Left cardiac atrium (tissue), 4 donors: ENCODE results near the gene CLDN20. TPM values are rescaled to one million over a fixed set of nuclear protein-coding genes. Genes with fewer than 3 reads are reported as not detected.
"Not testable (repeated sequence)": the region's sequence is repeated elsewhere in the genome, so short reads cannot be mapped to it uniquely, and the experiment has no call there.

Experiments
- ATAC-seq, 2 donors: fragments of 200-7000 bp; cut with Tn5 transposase; one replicate each; pipeline ENCODE4 v1.9.1; 2020; ENCODE audit warnings: mild to moderate bottlenecking in 2 of 2, moderate library complexity in 2 of 2
- DNase-seq: peaks from one replicate; pipeline ENCODE4 v3.0.0-alpha.2; 2020
- intact Hi-C, 2 donors: fragments of 100-400 bp; cut with DNase I; formaldehyde crosslinking; loops; one replicate each; pipeline versions ENCODE4 v1.14.1 to v1.15.1; 2022 to 2023
- total RNA-seq, 2 donors: library from RNA; stranded (reverse); fragmentation: NEBNext Ultra II Directional; extraction: Animal tissue kit (Norgen Biotek cat#: 25700); gene quantifications; one replicate each; pipeline ENCODE4 v1.2.1, GENCODE V29; 2021
- donor health status: DM: no; HTN: yes; CAD: no.
- donor health status: DM: no; HTN: yes; CAD: no; lungs with severe emphysema.
- donor health status: DM: yes; HTN: yes; CAD: no.
- donor health status: Dilated cardiomyopathy.

CLDN20 gene
- total RNA-seq, 2 donors from 2014 or later = not detected

DNA sequence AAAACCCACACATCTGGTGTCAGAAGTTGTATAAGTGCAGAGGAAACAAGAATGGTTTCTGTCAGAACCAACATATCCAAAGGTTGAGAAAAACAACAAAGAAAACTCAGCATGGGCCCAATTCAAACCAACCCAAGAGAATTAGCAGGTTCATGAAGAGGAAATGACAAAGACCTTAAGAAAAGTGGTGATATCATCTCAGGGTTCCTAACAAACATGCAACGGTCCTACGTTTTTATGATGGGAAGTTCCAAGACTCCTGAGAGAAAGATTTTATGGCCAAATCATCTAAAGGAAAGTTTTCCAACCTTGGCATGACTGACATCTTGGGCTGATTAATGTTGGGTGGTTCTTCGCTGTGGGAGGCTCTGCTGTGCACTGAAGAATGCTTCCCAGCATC, 27.5 kb downstream of the CLDN20 start:
- intact Hi-C loops = no loop called here
- ATAC-seq (peak in 1 of 2 donors; percentile 35), DNase-seq (no peak)

DNA sequence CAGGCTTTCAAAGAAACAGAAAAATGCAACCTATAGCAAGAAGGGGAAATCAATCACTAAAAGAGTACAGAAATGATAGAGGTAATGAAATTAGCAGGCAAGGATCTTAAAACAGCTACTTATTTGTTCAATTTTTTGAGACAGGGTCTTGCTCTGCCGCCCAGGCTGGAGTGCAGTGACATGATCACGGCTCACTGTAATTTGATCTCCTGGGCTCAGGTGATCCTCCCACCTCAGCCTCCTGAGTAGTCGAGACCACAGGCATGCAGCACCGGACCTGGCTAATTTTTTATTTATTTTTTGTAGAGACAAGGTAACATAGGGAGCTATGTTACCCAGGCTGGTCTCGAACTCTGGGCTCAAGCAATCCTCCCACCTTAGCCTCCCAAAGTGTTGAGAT, 28.9 kb downstream of the CLDN20 start:
- intact Hi-C loops = no loop called here
- DNase-seq (no peak), ATAC-seq (no peak)

DNA sequence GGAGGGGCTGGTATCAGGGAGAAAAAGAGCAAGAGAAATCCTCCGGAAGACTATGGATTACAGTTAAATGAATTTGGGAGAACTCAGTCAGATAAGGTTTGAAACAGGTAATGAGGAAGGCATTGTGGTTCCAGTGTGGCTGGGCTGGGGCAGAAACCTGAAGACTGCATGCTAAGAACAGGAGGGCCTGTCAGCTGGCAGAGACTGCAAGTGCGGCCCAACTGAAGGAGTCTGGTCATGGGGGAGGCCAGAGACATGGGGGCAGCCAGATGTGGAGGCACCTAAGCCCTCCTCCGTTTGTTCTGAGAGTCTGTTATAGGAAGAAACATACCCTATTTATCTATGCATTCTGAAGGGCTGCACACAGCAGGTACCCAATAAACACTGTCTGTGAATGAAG, 33.9 kb downstream of the CLDN20 start:
- DNase-seq = no peak
- intact Hi-C loops = no loop called here
- no peak for ATAC-seq

DNA sequence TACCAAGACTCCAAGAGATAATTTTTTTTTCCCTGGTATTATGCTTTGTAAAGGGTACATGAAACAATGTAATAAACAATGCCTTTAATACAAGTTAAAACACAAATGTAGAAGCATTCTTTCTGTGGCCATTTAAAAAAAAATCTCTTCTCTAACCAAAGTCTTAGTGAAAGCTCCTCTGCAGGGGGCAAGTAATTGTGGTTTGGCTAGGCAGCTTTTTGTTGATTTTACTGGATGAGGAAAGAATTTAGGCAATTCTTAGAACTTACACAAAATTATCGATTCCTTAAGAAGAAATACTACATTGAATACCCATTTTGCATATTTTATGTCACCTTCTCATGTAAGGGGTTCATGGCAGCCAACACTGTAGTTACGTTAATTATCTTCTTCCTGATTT, 38.1 kb downstream of the CLDN20 start:
- intact Hi-C loops = loop anchor here in 1 of 2 donors (5.0 kb wide), 1 partner anchor 125 kb away; no protein-coding TSS in a partner anchor
- DNase-seq (no peak), ATAC-seq (no peak)

DNA sequence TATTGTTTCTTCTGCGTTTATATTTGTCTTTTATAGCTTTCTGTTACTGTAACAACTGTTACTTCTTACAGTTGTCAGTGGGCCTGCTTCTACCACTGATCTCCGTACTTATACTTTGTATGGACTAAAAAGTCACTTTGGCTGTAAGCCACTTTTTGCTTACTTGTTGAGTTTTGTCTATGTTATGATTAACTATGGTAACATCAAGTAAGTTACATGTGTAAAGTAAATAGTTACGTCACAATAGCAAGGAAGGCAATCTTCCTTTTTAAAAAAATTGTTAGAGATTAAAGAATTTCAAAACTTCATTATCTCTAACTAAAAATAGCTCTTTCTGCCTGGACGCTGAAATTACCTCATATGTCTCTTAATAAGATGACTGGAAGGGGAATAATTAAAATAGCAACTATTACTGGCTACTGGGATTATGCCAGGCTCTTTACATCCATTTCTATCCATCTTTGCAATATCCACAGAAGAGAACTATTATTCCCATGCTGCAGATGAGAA, 39.6 kb downstream of the CLDN20 start:
- no peak for ATAC-seq
- intact Hi-C loops = loop anchor here in 1 of 2 donors (5.0 kb wide), 1 partner anchor 126 kb away; no protein-coding TSS in a partner anchor
- no peak for DNase-seq

DNA sequence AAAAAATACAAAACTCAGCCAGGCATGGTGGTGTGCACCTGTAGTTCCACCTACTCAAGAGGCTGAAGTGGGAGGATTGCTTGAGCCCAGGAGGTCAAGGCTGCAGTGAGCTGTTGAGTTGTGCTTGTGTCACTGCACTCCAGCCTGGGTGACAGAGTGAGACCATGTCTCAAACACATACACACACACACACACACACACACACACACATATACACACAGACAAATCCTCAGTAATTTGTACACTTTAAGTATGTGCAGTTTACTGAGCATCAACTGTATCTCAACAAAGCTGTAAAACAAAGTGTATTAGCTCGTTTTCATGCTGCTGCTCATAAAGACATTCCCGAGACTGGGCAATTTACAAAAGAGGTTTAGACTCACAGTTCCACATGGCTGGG, 43.1 kb downstream of the CLDN20 start:
- no peak for ATAC-seq
- intact Hi-C loops = no loop called here
- no peak for DNase-seq

DNA sequence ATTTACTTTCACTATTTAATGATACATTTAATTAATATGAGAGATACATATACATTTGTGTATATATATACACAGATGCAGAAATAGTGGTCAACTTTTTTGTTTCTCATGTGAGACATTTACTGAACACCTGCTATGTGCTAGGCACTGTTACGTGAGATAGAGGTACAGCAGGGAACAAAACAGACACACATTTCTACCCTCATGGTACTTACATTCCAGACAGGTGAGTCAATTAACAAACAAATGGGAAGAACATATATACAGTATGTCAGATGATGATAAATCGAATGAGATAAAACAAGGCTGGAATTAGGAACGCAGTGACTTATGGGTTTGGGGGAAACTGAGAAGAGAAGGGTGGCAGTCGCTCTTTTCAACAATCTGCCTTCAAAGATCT, 45.3 kb downstream of the CLDN20 start:
- ATAC-seq (no peak), DNase-seq (no peak)
- intact Hi-C loops = no loop called here

DNA sequence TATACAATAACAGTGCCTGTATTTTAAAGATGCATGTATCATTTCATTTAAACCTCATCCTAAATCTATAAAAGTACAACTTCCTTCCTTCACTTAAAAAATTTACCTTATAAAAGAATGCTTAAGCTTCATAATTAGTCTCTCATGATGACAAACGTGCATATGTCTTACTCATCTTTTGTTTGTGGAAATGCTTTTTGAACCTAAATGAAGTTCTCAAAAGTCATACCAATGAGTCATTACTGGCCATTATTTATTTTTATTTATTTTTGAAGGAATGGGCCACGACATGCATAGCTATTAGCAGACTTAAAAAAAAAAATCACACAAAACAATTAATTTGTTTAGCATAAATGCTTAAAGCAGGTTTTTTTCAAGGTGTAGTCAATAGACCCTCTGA, 46.8 kb downstream of the CLDN20 start:
- intact Hi-C loops = no loop called here
- no peak for ATAC-seq
- no peak for DNase-seq

DNA sequence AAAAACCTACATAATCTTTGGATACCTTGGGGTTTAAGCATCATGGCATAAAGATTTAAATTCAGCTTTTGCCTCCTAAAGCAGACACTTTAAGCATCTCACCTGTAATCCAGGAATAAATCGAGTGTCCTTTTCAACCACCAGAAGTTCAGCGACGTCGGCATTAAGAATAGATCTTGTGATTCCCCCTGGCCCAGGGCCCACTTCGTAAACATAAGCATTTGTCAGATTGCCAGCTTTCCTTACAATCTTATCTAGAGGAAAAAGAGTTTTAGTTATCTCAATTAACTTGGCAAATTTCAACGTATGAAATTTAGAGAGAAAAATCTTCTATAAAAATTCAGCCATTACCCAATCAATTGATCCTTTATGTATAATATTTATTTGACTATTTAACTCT, 47.3 kb downstream of the CLDN20 start:
- ATAC-seq = no peak
- no peak for DNase-seq
- intact Hi-C loops = no loop called here

DNA sequence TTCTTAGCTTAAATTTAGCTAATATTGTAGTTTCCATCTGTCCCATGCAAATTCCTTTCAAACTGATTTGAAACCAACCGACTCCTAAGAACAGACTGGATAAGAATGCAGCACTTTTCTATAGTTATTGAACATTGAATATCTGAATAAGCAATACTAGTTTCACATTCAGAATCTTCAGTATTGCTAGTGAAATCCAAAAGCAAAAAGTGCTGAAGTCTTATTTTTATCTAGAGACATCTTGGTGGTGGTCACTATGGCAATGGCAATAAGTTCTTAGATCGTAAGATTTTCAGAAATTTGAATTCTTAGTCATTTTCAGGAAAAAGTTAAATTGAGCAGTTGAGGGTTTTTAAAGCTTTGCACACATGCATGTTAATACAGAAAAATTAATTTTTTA, 47.8 kb downstream of the CLDN20 start:
- ATAC-seq = no peak
- DNase-seq = no peak
- intact Hi-C loops = no loop called here

DNA sequence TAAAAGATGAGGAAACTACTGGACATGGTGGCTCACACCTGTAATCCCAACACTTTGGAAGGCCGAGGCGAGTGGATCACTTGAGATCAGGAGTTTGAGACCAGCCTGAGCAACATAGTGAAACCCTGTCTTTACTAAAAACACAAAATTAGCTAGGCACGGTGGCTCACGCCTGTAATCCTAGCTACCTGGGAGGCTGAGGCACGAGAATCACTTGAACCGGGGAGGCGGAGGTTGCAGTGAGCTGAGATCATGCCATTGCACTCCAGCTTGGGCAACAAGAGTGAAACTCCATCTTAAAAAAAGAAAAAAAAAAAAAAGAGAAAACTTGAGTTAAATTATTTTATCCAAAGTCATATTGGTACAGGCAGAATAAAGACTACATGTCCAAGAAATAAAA, 49.1 kb downstream of the CLDN20 start:
- intact Hi-C loops, DNase-seq, ATAC-seq: not testable (repeated sequence)

DNA sequence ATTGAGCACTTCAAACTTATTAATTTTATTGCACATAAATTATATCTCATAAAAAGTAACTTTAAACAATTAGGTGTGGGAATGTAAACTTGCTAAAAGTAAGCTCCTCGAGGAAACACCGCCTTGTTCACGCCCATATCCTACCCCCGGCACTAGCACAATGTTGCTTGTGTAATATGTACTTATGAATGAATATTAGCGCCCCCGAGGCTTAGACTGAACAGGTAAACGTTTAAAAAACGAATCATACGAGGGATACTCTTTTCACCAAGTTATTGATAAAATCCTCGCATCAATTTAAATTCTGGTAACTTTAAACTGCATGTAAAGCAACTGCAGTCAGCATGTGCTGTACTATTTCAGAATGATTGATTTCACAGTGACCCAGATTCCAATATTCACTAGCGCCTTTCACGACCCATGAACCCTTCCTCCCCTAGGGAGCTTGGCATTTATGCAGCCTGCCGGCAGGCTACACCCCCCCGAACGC, 49.8 kb downstream of the CLDN20 start:
- no peak for DNase-seq
- peak; percentile 8 to 34 for ATAC-seq
- intact Hi-C loops = no loop called here

DNA sequence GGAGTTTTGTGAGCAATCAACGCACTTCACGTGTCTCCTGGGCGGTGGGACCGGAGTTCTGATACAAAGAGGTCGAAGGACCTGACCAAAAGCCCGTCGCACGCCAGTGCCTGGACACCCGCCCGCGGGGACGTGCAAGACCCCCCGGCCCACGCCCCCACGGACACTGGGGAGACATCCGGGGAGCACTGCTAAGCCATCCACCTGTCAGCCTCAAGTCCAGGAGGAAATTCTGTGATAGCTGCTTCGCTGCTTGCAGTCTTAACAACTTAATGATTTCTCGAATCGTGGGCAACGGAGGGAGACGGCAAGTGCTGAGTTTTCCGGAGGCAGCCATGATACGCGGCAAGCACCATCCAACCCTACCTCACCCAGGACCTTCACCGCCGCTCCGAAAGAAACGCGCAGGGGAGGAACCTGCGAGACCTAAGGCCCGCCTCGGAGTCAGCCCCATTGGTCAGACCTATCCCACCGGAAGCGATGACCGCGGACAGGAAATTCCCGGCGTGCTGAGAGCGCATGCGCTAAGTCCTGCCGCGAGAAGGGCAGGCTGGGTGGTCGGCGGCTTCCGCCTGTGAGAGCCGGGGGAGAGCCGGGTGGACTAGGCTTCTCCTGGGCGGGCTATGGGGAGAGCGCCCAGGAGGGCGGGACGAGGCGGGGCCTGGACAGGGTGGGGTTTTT, 50.4 kb downstream of the CLDN20 start, which contains the start of gene TFB1M:
TFB1M (minus strand) TSS at position 393 of the 681 bp plus-strand sequence; CDS start at position 337, 56 bp downstream.
- intact Hi-C loops = no loop called here
- DNase-seq (peak; percentile 99), ATAC-seq (peak; percentile 99)

DNA sequence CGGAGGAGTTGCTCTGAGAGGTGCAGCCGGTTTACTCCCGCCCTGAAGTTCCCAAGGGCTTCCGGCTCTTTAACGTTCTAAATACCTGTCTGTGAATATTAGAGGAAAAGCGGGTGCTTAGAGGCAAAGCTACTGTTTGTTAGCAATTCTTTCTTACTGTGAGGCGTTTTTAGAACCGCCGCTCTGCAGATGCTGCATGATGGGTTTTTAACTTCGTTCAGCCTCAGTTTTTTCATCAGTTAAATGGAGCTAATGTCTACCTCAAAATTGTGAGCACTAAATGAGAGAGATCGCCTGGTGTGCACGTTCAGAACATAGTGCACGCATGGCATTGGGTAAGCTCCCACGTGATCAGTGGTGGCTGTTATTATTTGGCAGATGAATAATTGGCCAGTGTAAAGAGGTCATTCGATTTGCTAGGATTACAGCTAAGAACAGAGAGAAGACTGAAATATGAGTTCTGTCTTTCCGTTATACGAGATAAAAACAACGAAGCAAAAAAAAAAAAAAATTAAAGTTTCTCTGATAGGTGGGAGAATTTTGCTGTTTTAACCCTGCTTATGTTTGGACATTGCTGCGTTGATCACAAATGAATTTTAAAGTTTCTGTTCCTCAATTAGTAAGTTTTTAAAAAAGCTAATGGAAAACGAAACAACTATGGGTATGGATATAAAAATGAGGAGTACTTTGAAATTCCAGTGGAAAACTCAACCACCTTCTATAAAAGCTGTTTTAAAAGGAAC, 51.1 kb downstream of the CLDN20 start:
- intact Hi-C loops = no loop called here
- peak; percentile 68 to 79 for ATAC-seq
- DNase-seq = peak; percentile 61

DNA sequence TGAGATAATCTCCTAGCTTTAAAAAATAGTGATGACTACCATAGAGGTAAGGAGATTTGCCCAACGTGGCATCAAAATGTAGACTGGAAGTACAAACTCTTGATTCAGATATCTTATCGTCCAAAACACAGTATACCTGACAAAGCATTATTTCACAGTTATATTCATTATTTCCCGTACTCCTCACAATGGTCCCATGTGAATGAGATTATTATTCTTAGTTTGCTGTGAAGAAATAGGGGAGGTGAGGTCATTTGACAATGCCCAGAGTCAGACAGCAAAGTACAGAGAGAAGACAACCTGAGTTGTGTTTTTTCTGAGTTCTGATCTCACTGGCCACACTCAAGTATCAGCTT, 51.7 kb downstream of the CLDN20 start:
- ATAC-seq (no peak), DNase-seq (no peak)
- intact Hi-C loops = no loop called here

DNA sequence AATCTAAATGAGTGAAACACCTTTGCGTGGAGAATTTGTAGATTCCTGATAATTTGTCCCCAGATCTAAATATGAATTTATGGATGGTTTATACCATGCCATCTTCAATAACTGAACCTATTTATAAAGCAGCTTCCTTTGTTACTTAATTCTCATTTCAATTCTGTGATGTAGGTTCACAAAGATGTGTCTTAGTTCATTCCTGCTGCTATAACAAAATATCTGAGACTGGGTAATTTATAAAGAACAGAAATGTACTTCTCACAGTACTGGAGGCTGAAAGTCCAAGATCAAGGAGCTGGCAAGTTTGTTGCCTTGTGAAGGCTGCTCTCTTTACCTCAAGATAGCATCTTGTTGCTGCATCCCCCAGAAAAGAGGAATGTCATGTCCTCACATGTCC, 52.6 kb downstream of the CLDN20 start:
- DNase-seq = no peak
- ATAC-seq = no peak
- intact Hi-C loops = no loop called here

DNA sequence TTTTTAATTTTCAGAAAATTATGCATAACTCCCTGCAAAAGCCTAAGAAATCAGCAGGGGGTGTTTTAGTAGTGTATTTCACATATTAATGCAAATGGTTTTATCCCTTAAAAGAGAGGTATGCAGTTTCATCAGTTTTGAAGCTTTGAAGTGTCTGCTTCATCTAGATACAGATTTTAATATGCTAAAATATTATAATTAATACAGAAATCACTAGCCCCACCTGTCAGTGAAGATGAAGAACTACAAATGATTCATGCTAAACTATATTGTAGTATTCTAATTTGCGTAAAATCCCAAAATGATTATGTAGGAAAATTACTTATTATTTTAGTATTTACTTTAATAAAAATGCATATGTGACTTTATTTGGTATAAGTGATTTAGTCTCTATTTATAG, 53.4 kb downstream of the CLDN20 start:
- ATAC-seq = no peak
- no peak for DNase-seq
- intact Hi-C loops = no loop called here

DNA sequence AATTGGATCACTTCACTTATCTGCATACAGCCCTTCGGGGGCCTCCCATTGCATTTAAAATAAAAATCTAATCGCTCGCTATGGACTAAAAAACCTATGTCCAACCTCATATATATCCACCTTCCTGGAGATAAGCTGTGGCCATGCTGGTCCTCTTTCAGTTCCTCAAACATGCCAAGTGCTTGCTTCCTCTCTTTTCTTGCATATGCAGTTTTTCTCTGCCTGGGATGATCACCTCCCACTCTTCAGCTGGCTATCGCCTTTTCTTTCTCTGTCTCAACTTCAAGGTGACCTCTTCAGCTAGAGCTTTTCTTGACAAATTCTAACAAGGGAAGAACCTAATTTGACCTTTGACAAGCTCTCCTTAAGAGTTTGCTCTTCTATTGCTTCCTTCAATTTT, 56.1 kb downstream of the CLDN20 start:
- no peak for DNase-seq
- intact Hi-C loops = no loop called here

DNA sequence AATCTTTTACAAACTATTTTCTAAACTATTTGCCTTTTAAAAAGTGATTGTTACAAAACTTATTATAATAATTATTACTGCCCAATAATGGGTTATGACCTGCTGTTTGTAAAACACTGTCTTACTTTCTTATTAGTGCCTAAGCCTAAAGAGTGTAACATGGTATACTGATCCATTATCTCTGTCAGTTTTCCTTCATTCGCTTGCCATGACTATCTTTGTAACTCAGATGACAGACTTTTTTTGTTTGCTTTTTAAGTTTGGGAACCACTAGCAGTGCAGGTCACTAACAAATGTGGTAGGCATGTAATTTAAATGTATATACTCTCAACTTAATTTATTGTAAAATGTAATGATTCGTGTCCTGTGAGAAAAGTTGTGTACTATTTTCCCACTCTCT, 60.4 kb downstream of the CLDN20 start:
- intact Hi-C loops = no loop called here
- no peak for DNase-seq
- no peak for ATAC-seq

More for the DNA sequence above, 56.1 kb downstream of the CLDN20 start:
- ATAC-seq = no peak

DNA sequence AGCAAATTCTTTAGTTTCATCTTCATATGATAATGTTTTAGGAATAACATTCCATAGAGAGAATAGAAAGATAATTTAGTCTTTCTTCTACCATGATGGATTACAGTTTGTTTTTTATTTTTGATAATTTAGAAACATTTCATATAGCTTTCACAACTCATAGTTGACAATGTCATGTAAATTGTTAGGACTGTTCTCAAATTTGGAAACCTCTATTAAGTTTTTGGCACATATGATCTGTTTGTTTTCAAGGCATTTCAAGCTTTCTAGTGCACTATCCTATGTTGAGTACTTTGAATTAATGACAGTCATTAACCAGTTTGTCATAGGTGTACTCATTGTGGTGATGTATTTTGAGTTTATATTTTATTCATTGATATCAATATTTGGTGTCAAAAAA, 61.2 kb downstream of the CLDN20 start:
- intact Hi-C loops = no loop called here
- DNase-seq = no peak
- ATAC-seq = no peak
